GM18519 (cell line): Measurements from ENCODE around the gene LGALS7B.
"Not testable (repeated sequence)": the region's sequence is repeated elsewhere in the genome, so short reads cannot be mapped to it uniquely, and the experiment has no call there.

Source experiments
- ATAC-seq: cut with Tn5 transposase; IDR thresholded peaks from one replicate; pipeline ENCODE4 v1.9.1; 2021; ENCODE audit warnings: mild to moderate bottlenecking, moderate library complexity; ENCODE audit not compliant: unreplicated experiment, low FRiP score

LGALS7B gene

DNA sequence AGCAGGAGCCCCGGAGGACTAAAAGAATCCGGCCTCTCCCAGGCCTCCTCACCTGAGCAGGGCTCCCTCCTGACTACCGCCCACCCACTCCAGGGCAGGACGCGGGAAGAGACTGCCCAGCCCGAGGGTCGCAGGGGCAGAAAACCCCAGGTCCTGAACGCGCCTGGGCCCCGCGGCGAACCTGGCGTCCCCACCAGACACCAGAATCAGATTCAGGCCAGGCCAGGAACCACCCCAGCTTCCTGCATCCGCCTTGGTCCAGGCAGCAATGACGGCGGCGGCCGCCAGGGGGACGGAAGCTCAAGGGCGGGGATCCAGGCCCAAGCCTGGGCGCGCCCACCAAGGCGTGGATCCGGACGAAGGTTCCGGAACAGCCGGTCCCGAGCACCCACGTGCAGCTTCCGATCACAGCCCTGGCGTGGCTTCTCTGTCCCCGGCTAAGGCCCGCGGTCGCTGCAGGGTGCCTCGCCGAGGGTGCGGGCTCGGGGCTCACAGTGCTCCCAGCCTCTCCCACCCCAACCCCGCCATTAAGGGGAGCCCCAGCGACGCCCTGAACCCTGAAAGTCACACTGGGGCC lies 19.3 kb upstream of the LGALS7B start:
- no peak for ATAC-seq

DNA sequence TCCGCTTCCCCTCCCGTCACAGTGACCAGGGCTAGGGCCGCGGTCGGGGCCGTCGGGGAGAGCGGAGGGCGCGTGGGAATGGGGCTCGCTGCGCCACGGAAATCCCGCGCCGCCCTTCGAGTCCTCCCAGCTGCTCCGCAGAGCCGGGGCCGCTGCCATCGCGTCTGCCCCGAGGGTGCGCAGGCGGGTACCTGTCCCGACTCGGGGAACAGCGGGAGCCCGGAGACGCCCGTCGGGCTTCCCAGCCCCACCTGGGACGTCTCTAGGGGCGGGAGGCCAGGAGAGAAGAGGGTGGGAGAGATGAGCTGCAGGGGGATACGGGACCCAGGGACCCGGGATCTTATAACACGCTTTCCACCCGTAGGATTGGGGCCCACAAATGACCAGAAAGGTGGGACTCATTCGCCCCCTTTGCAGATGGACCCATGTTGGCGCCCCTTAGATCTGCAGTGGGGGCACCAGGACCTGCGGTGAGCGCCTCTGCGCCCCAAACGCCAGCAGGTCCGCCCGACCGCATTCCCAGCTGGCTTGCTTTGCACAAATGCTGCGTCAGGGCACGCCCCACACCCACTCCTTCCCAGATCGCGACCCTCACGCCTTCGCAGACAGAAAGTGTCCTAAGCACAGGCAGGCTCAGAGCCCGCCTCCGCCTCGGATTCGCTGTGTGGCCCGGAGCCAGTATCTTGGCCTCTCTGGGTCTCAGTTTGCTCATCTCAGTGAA lies 18.6 kb upstream of the LGALS7B start:
- ATAC-seq, result not testable (repeated sequence)

DNA sequence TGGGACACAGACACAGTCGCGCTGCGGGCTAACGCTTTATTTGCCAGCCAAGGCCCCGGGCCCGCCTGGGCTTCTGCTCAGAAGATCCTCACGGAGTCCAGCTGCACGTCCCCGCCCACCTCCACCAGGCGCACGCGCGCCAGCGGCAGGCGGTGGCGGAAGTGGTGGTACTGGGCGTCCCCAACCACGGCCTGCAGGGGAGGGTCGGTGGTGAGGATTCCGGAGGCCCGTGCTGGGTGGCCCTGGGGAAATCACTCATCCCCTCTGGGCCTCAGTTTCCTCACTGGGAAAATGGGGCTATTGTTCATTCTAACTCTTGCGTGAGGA lies 18.1 kb upstream of the LGALS7B start:
- not testable (repeated sequence) for ATAC-seq

DNA sequence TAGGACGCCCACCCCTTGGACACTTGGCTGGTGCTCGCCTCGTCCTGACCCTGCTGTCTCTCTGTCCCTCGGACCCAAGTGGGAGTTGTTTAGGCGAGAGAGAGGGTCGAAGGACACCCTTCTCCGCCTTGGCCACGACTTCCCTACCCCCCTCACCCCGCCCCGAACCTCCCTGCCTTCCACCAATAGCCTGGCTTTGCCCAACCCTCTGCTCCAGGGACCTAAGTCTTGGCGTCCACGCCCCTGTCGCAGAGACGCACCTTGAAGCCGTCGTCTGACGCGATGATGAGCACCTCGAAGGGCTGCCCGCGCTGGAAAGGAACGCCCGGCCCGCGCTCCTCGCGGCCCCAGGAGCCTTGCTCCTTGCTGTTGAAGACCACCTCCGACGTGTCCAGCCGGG lies 17.4 kb upstream of the LGALS7B start:
- not testable (repeated sequence) for ATAC-seq

DNA sequence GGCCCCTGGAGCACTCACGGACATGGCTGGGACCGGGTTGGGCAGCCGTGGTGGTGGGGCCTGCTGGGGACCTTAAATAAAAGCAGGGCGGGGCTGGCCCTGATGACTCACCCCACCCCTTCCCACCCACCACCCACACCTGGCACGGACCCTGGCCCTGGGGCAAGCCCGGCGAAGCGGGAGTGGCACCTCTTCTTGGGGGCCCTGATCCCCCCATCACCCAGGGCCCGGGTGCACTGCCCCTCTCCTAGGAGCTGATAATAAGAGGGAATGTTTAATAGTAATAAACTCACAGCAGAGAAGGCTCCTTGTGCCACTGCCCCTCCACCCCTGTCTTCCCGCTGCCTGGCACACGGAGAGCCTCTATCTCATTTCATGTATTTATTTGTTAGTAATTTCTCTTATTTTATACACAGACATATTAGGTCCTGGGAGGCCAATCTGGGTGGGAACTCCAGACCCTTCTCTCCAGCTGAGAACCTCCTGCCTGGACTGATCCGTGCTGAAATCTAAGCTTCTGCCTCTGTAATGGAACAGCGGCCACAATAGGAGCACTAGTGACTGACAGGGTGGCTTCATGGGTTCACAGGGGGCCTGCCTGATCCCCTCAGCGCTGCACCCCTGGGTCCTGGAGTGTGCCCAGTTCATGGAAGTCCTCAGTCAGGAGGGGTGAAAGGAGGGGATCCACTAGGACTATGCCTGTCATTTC lies 15.4 kb upstream of the LGALS7B start, which contains the start of gene LGALS7:
LGALS7 (minus strand) TSS at position 49 of the 709 bp plus-strand sequence; CDS start at position 24, 25 bp downstream.
- ATAC-seq, result no peak

DNA sequence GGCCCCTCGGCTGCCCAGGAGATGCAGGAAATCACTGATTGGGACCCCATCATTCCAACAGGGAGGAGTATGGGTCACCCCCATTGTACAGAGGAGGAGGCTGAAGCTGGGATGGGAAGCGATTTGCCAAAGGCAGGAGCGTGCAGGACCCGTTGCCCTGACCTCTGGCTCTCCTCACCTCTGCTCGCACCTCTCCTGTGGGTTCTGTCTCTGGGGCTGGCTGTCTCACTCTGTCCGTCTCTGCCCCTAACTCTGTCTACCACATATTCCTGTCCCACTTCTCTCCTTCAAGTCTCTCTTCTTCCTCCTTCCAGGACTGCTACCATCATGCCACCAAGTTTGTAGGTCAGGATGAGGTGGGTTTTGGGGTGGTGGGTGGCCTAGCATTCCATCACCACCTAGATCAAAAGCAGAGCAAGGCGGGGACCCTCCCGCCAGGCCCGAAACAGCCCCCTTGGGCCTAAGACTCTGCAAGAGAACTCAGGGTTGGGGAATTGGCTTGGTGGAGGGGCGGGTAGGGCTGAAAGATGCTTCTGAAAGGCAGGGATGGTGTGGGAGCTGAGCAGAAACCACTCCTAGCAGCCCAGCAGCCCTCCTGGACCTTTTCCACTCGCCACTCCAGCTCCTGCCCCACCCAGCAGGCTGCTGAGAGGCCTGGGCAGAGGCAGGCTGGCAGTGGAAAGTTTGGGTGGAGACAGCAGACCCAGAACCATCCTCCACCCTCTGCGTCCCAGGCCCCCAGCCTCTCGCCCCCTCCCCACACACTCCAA lies 14.6 kb upstream of the LGALS7B start:
- ATAC-seq, result no peak

DNA sequence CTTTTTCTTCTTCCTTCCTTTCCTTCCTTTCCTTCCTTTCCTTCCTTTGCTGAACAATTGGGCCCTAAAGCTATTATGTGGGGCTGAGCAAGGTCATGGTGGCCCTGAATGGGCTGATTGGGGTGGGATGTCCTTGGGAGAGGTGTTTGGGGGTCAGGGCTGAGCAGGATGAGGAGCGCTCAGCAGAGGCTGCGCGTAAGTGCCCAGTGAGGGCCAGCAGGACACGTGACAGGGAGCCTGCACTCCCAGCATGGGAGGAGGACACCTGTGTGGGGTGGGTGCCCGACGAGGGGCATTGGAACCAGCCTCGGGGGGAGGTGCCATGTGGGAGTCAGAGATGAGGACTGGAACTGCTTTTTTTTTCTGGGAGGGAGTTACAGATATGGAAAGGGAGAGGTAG lies 10.3 kb upstream of the LGALS7B start:
- no peak for ATAC-seq

DNA sequence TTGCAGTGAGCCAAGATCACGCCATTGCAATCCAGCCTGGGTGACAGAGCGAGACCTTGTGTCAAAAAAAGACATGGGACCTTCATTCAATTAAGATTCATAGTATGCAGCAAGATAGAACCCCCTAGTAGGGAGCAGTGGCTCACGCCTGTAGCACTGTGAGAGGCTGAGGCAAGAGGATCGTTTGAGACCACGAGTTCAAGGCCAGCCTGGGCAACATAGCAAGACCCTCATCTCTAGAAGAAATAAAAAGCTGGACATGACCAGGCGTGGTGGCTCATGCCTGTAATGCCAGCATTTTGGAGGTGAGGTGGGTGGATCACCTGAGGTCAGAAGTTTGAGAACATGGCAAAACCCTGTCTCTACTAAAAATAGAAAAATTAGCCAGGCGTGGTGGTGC lies 8.6 kb upstream of the LGALS7B start:
- ATAC-seq, result no peak

DNA sequence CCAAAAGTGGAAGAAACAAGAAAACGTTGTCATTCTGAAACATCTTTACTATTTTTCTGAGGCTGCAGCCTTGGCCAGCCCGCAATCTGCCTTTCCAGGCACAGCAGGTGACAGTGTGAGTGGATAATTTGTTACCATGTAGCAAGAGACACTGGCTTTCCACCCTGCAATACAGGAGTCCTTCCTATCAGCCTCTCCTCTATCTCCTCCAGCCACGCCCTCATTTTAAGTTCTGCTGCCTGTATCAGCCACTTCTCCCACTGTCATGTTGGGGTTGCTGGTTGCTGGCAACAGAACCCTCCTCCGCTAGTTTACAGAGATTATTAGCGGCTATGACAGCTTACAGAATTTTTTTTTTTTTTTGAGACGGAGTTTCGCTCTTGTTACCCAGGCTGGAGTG lies 7.9 kb upstream of the LGALS7B start:
- ATAC-seq, result no peak

DNA sequence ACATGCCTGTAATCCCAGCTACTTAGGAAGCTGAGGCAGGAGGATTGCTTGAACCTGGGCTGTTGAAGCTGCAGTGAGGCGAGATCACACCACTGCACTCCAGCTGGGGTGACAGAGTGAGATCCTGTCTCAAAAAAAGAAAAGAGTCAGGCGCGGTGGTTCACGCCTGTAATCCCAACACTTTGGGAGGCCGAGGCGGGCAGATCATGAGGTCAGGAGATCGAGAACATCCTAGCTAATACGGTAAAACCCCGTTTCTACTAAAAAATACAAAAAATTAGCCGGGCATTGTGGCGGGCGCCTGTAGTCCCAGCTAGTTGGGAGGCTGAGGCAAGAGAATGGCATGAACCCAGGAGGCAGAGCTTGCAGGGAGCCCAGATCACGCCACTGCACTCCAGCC lies 6.8 kb upstream of the LGALS7B start:
- ATAC-seq, result not testable (repeated sequence)

DNA sequence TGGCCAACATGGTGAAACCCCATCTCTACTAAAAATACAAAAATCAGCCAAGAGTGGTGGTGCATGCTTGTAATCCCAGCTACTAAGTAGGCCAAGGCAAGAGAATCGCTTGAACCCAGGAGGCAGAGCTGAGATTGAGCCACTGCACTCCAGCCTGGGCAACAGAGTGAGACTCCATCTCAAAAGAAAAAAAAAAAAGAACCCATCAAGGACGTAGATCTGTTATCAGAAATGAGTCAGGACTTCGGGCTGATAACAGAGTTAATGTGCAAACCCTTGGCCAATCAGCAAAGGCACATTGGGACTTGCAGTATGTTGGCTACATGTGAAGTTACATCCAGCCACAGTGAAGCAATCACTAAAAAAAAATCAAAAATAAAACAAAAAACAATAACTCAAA lies 4.8 kb upstream of the LGALS7B start:
- ATAC-seq, result no peak

DNA sequence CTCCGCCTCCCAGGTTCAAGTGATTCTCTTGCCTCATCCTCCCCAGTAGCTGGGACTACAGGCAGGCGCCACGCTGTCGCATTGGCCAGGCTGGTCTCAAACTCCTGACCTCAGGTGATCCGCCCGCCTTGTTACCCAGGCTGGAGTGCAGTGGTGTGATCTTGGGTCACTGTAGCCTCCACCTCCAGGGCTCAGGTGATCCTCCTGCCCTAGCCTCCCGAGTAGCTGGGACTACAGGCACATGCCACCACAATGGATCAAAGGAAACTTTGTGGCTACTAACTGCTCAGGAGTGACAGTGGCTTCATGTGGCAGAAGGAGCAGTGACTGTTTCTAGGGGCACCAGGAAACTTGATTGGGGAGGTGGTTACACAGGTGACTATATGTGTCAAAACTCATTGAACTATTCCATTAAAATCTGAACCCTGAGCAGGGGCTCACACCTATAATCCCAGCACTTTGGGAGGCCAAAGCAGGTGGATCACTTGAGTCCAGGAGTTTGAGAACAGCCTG lies 3.8 kb upstream of the LGALS7B start:
- ATAC-seq, result no peak

DNA sequence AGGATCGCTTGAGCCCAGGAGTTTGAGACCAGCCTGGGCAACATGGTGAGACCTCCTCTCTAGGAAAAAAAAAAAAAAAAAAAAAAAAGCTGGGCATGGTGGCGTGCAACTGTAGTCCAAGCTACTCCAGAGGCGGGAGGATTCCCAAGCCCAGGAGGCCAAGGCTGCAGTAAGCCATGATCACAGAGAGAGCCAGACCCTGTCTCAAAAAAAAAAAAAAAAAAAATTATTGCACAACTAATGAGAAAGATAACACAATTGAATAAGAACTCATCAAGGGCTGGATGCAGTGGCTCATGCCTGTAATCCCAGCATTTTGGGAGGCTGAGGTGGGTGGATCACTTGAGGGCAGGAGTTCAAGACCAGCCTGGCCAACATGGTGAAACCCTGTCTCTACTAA lies 2.9 kb upstream of the LGALS7B start:
- not testable (repeated sequence) for ATAC-seq

DNA sequence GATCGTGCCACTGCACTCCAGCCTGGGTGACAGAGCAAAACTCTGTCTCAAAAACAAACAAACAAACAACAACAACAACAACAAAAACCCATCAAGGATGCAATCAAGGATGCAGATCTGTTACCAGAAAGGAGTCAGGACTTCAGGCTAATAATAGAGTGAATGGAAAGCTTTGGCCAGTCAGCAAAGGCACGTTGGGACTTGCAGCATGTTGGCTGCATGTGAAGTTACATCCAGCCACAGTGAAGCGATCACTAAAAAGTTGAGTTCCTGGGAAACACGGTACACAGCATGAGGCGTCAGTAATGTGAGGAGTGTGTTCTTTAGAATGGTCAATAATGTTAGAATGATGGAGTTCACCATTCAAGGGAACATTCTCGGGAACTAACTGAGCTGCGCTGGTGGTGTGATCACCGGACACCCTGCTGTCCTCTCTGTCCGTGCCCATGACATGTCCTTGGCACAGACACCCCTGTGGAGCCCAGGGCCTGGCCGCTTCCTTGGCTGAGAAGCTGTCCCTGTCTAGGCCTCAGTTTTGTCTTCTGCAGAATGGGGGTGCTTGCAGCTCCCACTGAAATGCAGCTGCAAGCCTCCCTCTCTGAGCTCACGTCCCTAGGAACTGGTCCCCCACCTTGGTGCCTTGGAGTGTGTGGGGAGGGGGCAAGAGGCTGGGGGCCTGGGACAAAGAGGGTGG lies 2.3 kb upstream of the LGALS7B start:
- no peak for ATAC-seq

DNA sequence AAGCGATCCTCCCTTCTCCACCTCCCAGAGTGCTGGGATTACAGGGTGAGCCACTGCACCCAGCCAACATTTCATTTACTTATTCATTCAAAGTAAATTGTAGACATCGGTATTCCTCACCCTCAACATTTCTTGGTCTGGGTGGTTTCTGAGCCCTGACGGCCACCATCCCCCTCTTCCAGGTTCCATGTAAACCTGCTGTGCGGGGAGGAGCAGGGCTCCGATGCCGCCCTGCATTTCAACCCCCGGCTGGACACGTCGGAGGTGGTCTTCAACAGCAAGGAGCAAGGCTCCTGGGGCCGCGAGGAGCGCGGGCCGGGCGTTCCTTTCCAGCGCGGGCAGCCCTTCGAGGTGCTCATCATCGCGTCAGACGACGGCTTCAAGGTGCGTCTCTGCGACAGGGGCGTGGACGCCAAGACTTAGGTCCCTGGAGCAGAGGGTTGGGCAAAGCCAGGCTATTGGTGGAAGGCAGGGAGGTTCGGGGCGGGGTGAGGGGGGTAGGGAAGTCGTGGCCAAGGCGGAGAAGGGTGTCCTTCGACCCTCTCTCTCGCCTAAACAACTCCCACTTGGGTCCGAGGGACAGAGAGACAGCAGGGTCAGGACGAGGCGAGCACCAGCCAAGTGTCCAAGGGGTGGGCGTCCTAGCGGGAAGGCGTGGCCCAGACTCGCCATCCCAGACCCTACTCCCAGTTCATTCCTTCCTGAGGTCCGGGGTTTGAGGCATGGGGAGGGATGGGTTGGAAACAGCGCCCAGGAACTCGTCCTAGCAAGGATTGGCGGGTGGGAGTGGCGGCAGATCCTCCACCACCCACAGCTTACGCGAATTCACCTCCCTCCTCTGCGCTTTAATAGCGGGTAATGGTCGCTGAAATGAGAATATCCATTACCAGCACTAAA lies 1.8 kb downstream of the LGALS7B start:
- not testable (repeated sequence) for ATAC-seq

DNA sequence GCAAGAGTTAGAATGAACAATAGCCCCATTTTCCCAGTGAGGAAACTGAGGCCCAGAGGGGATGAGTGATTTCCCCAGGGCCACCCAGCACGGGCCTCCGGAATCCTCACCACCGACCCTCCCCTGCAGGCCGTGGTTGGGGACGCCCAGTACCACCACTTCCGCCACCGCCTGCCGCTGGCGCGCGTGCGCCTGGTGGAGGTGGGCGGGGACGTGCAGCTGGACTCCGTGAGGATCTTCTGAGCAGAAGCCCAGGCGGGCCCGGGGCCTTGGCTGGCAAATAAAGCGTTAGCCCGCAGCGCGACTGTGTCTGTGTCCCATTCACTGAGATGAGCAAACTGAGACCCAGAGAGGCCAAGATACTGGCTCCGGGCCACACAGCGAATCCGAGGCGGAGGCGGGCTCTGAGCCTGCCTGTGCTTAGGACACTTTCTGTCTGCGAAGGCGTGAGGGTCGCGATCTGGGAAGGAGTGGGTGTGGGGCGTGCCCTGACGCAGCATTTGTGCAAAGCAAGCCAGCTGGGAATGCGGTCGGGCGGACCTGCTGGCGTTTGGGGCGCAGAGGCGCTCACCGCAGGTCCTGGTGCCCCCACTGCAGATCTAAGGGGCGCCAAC lies 2.6 kb downstream of the LGALS7B start:
- not testable (repeated sequence) for ATAC-seq

DNA sequence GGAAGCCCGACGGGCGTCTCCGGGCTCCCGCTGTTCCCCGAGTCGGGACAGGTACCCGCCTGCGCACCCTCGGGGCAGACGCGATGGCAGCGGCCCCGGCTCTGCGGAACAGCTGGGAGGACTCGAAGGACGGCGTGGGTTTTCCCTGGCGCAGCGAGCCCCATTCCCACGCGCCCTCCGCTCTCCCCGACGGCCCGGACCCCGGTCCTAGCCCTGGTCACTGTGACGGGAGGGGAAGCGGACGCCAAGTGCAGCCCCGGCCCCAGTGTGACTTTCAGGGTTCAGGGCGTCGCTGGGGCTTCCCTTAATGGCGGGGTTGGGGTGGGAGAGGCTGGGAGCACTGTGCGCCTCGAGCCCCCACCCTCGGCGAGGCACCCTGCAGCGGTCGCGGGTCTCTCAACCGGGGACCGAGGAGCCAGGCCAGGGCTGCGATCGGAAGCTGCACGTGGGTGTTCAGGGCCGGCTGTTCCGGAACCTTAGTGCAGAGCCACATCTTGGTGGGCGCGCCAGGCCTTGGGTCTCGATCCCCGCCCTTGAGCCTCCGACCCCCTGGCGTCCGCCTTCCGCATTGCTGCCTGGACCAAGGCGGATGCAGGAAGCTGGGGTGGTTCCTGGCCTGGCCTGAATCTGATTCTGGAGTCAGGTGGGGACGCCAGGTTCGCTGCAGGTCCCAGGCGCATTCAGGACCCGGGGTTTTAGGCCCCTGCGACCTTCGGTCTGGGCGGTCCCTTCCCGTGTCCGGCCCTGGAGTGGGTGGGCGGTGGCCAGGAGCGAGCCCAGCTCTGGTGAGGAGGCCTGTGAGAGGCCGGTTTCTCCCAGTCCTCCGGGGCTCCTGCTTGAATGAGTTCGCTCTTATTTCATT lies 3.5 kb downstream of the LGALS7B start:
- no peak for ATAC-seq

DNA sequence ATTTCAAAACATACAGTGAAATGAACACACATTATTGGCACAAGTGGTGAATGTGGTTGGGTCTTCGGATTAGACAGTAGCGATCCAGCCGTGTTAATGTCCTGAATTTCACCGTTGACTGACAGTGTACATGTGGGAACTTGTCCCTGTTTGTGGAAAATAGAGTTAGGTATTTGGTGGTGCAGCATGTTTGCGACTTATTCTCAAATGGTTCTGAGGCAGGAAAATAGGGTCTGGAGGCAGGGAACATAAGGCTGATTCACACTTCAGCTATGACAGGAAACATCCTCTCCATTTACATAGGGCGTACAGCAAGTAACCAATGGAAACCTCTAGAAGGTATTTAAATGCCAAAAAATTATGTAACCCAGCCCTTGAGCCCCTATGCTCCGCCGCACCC lies 4.2 kb downstream of the LGALS7B start:
- no peak for ATAC-seq
